ENCODE data around the gene MPPED1.

MPPED1 gene

GRCh38 chr22:43504068-43504467 lies 92.3 kb downstream of the MPPED1 start:
- no peak for DNase-seq

- DNase-seq = no peak
Measured at GRCh38 chr22:43504666-43505261, 93.0 kb downstream of the MPPED1 start.

- DNase-seq = no peak
Measured at GRCh38 chr22:43505423-43505822, 93.6 kb downstream of the MPPED1 start.

- DNase-seq = no peak
Measured at GRCh38 chr22:43505896-43506295, 94.1 kb downstream of the MPPED1 start.

GRCh38 chr22:43506487-43506886 lies 94.7 kb downstream of the MPPED1 start:
- no peak for DNase-seq

GRCh38 chr22:43507235-43507634 lies 95.4 kb downstream of the MPPED1 start:
- no peak for DNase-seq

- no peak for DNase-seq
Measured at GRCh38 chr22:43508489-43508888, 96.7 kb downstream of the MPPED1 start.

- no peak for DNase-seq
Measured at GRCh38 chr22:43509337-43509736, 97.5 kb downstream of the MPPED1 start.

- DNase-seq = no peak
Measured at GRCh38 chr22:43510281-43511070, 98.7 kb downstream of the MPPED1 start.

- no peak for DNase-seq
Measured at GRCh38 chr22:43511276-43511910, 99.6 kb downstream of the MPPED1 start.

GRCh38 chr22:43512279-43512678 lies 100.5 kb downstream of the MPPED1 start:
- DNase-seq = peak; percentile 11

GRCh38 chr22:43514476-43515157 lies 102.8 kb downstream of the MPPED1 start:
- no peak for DNase-seq

- DNase-seq = no peak
Measured at GRCh38 chr22:43515411-43515810, 103.6 kb downstream of the MPPED1 start.

GRCh38 chr22:43515902-43516301 lies 104.1 kb downstream of the MPPED1 start:
- DNase-seq = no peak

- no peak for DNase-seq
Measured at GRCh38 chr22:43516386-43516785, 104.6 kb downstream of the MPPED1 start.

- DNase-seq = no peak
Measured at GRCh38 chr22:43516996-43517635, 105.3 kb downstream of the MPPED1 start.

- no peak for DNase-seq
Measured at GRCh38 chr22:43520632-43521039, 108.8 kb downstream of the MPPED1 start.

- DNase-seq = no peak
Measured at GRCh38 chr22:43521716-43522115, 109.9 kb downstream of the MPPED1 start.

- no peak for DNase-seq
Measured at GRCh38 chr22:43526117-43526655, 114.4 kb downstream of the MPPED1 start.

- DNase-seq = no peak
Measured at GRCh38 chr22:43526946-43527345, 115.1 kb downstream of the MPPED1 start.

GRCh38 chr22:43528601-43529360 lies 117.0 kb downstream of the MPPED1 start:
- no peak for DNase-seq

GRCh38 chr22:43529461-43529860 lies 117.6 kb downstream of the MPPED1 start:
- DNase-seq = no peak

Measured in NCI-H146 (cell line).